Thymus (tissue), 11 donors: ENCODE data around the gene MYRIP. TPM values are rescaled to one million over a fixed set of nuclear protein-coding genes. Genes with fewer than 3 reads are reported as not detected.

ENCODE experiments used
- DNase-seq, 9 donors: peaks; one replicate each; pipeline ENCODE4 v3.0.0-alpha.2; 2013; ENCODE audit warnings: low spot score in 9 of 9, low read depth in 6 of 9, missing footprints in 1 of 9
- H3K27ac ChIP-seq, 2 donors: one replicate each; pipeline ENCODE4 v1.5.1; 2013; ENCODE audit warnings: control low read depth in 1 of 2, low read depth in 1 of 2, low read length in 1 of 2, mild to moderate bottlenecking in 1 of 2, moderate library complexity in 1 of 2
- H3K27me3 ChIP-seq, 2 donors: one replicate each; pipeline ENCODE4 v1.5.1; 2013; ENCODE audit warnings: low read length in 1 of 2; ENCODE audit not compliant: control insufficient read depth in 2 of 2, insufficient read depth in 1 of 2
- H3K36me3 ChIP-seq, 2 donors: one replicate each; pipeline ENCODE4 v1.5.1; 2013; ENCODE audit warnings: low read length in 1 of 2, mild to moderate bottlenecking in 1 of 2, moderate library complexity in 1 of 2; ENCODE audit not compliant: control insufficient read depth in 2 of 2, insufficient read depth in 2 of 2
- H3K4me1 ChIP-seq, 2 donors: one replicate each; pipeline ENCODE4 v1.5.1; 2013; ENCODE audit warnings: low read length in 2 of 2; ENCODE audit not compliant: control insufficient read depth in 2 of 2, insufficient read depth in 2 of 2
- H3K4me3 ChIP-seq, 2 donors: one replicate each; pipeline ENCODE4 v1.5.1; 2013; ENCODE audit warnings: low read length in 2 of 2, control low read depth in 1 of 2, mild to moderate bottlenecking in 1 of 2
- H3K9me3 ChIP-seq, 2 donors: one replicate each; pipeline ENCODE4 v1.5.1; 2013; ENCODE audit warnings: low read length in 1 of 2, mild to moderate bottlenecking in 1 of 2; ENCODE audit not compliant: control insufficient read depth in 2 of 2, insufficient read depth in 1 of 2
- WGBS: extraction: QIAGEN DNeasy Blood & Tissue Kit; methylation state at CpG from one replicate; pipeline ENCODE4 v1.1.7; 2013; 5-methylcytosine and 5-hydroxymethylcytosine counted together
- polyA plus RNA-seq: library from polyadenylated mRNA; stranded (reverse); fragments of 200-250 nt; gene quantifications from one replicate; pipeline ENCODE4 v1.2.3, GENCODE V29; 2013
- total RNA-seq: library from RNA; stranded (reverse); fragments of 120-200 nt; gene quantifications from one replicate; pipeline ENCODE4 v1.2.4, GENCODE V29; 2013
- donor health status: healthy.

The MYRIP gene
- total and polyA plus RNA-seq, 2 donors: 0.28 to 1.6 TPM

GRCh38 chr3:40226636-40227035 is 417.2 kb downstream of the MYRIP start:
- no peaks in the 10 kb centered on the region for H3K9me3 ChIP-seq
- DNase-seq: no peak
- H3K27ac ChIP-seq: no peak overlapping the region
- H3K4me3 ChIP-seq: no peak overlapping the region
- H3K36me3 ChIP-seq: no peaks in the 10 kb centered on the region
- no peaks in the 10 kb centered on the region for H3K27me3 ChIP-seq
- H3K4me1 ChIP-seq: no peaks in the 10 kb centered on the region
- WGBS: 97% methylated on average over 5 of the region's 5 CpGs

DNA sequence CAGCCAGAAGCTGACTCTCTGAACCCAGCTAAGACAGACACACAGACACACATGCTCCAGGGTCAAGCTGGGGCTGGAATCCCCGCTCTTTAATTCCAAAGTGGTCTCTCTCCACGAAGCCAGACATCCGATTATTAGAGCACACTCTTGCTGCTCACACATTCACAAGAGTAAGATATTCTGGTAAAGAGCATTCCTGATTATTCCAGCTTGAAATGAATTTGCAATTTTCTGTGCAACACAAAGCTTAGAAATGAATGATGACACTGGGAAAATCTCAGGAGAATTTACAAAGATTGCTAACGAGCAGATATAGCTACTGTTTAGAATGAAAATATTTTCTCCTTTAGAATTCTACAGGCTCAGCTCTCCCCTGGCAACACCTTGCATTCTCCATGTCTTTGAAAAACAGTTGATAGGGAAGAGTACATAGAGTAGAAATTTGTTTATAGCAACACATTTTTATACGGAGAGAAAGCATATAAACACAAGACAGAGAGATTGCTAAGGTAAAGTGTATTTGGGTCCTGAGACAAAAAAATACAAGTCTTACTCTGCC is 419.5 kb downstream of the MYRIP start:
- H3K27ac ChIP-seq: no peak overlapping the region
- WGBS: 97% methylated on average over 5 of the region's 5 CpGs
- no peak for DNase-seq
- H3K4me1 ChIP-seq: no peaks in the 10 kb centered on the region
- H3K36me3 ChIP-seq: no peaks in the 10 kb centered on the region
- no peak overlapping the region for H3K4me3 ChIP-seq
- no peaks in the 10 kb centered on the region for H3K27me3 ChIP-seq
- H3K9me3 ChIP-seq: no peaks in the 10 kb centered on the region

- WGBS: 98% methylated on average over 6 of the region's 6 CpGs
- Histone ChIP-seq H3K9me3 (no peaks in the 10 kb centered on the region), H3K27ac (no peak overlapping the region), H3K4me3 (no peak overlapping the region), H3K4me1 (no peaks in the 10 kb centered on the region), H3K36me3 (no peaks in the 10 kb centered on the region), H3K27me3 (no peaks in the 10 kb centered on the region)
- peak in 1 of 9 donors; percentile 9 for DNase-seq
Measured at GRCh38 chr3:40229386-40229785, 420.0 kb downstream of the MYRIP start.

DNA sequence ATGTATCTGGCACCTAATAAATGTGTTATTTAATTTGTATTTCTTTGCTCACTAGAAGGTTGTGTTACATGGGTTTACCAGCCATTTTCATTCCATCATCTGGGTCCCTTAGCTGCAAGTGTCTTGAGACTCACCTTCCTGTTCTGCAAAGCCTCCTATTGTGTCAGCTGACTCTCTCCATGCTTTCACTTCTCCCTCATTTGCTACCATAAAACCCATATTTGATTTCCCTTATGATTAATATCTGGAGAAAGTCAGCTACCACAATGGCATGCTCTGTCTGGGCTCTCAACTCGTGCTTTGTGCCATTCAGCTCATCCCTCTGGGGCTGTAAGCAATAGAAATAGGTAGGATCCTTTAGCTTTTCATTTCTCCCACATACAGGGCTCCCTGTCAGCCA is 420.6 kb downstream of the MYRIP start:
- Histone ChIP-seq H3K27me3 (no peaks in the 10 kb centered on the region), H3K9me3 (no peaks in the 10 kb centered on the region), H3K36me3 (no peaks in the 10 kb centered on the region), H3K4me3 (no peak overlapping the region), H3K27ac (no peak overlapping the region), H3K4me1 (no peaks in the 10 kb centered on the region)
- WGBS: 93% methylated on average over 1 of the region's 1 CpG
- no peak for DNase-seq

DNA sequence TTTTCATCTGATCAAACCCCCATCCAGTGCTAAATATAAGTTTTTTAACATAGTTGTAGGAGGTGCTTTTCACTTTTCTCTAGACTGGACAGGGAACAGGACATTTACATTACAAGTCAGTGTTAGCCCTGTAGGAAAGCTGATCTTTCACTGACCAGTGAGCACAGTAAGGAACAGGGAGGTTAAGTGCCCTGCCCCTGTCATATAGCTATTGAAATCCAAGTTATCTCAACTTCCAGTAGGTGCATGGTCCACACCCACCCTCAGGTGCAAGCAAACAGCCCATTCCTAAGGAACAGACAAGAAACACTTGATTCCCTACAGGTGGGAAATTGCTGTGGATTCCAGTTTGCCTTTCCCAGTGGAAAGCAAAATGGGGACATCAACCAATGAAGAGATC is 421.0 kb downstream of the MYRIP start:
- Histone ChIP-seq H3K9me3 (no peaks in the 10 kb centered on the region), H3K36me3 (no peaks in the 10 kb centered on the region)
- no peak for DNase-seq

GRCh38 chr3:40232626-40233025 is 423.2 kb downstream of the MYRIP start:
- Histone ChIP-seq H3K4me1 (no peaks in the 10 kb centered on the region), H3K36me3 (no peaks in the 10 kb centered on the region), H3K27ac (no peak overlapping the region), H3K4me3 (no peak overlapping the region), H3K27me3 (no peaks in the 10 kb centered on the region), H3K9me3 (no peaks in the 10 kb centered on the region)
- DNase-seq: no peak
- WGBS: 94% methylated on average over 2 of the region's 2 CpGs

More for the DNA sequence above, 421.0 kb downstream of the MYRIP start:
- Histone ChIP-seq H3K4me1 (no peaks in the 10 kb centered on the region), H3K4me3 (no peak overlapping the region), H3K27me3 (no peaks in the 10 kb centered on the region), H3K27ac (no peak overlapping the region)

GRCh38 chr3:40237159-40237558 is 427.8 kb downstream of the MYRIP start:
- Histone ChIP-seq H3K36me3 (no peaks in the 10 kb centered on the region), H3K27ac (no peak overlapping the region), H3K27me3 (no peaks in the 10 kb centered on the region), H3K4me1 (no peaks in the 10 kb centered on the region), H3K9me3 (no peaks in the 10 kb centered on the region), H3K4me3 (no peak overlapping the region)
- no peak for DNase-seq
- WGBS: 100% methylated on average over 1 of the region's 1 CpG

DNA sequence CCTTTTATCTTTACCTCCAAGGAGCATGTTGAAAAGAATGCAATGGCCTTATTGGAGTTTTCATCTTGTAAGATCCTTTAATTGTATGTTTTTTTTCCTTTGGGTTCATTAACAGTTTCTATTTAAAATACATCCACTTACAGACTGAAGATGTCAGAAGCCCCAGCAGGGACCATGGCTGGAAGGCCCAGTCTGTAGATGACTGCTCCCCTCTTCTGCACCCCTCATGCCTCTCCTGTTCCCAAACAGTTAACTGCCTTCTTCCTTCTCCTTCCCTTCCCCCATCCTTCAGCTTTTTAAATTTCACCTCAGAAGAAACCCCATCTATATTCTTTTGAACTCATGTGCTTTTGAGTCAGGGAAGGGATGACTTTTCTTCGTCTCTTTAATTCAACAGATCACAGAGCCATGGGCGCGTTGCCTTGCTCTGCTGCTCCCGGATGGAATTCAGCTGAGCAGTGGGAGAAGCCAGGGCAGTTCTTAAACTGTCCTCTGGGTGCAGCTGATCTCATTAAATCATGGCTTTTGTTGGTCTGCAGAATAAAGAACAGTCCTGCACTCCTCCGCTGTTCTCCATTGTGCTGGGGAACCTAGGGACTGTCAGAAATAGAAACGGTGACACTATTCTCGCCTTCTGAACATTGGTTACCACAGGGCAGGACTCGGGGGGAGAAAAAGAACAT is 428.6 kb downstream of the MYRIP start:
- DNase-seq: no peak
- WGBS: 91% methylated on average over 8 of the region's 8 CpGs

DNA sequence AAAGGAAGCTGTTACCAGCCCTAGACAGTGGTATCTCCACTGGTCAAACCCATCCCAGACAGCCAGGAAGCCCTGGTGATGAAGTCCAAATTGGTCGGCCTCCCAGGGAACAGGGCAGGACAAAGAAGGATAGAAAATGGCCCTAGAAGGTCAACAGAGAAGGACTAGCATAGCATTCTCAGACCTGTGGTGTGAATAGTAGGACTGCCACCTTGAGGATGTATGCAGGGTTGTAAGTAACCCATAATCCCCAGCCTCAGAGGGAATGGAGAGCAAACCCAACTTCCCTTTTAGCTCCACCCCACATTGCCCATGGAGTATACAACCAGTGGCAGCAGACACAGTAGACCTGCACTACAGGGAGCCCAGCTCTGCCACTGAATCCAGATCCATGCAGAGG is 431.5 kb downstream of the MYRIP start:
- H3K9me3 ChIP-seq: no peaks in the 10 kb centered on the region
- H3K4me3 ChIP-seq: no peak overlapping the region
- no peak overlapping the region for H3K27ac ChIP-seq
- no peaks in the 10 kb centered on the region for H3K27me3 ChIP-seq
- WGBS: 95% methylated on average over 1 of the region's 1 CpG
- DNase-seq: no peak
- no peaks in the 10 kb centered on the region for H3K4me1 ChIP-seq
- no peaks in the 10 kb centered on the region for H3K36me3 ChIP-seq

More for the DNA sequence above, 428.6 kb downstream of the MYRIP start:
- Histone ChIP-seq H3K27me3 (no peaks in the 10 kb centered on the region), H3K36me3 (no peaks in the 10 kb centered on the region), H3K9me3 (no peaks in the 10 kb centered on the region), H3K27ac (no peak overlapping the region), H3K4me1 (no peaks in the 10 kb centered on the region), H3K4me3 (no peak overlapping the region)
